ENCODE results near the gene SIAH1. TPM values are rescaled to one million over a fixed set of nuclear protein-coding genes. Genes with fewer than 3 reads are reported as not detected.

The SIAH1 gene
- total RNA-seq, 1 experiment from 2014 or later, result 22.7 TPM

DNA sequence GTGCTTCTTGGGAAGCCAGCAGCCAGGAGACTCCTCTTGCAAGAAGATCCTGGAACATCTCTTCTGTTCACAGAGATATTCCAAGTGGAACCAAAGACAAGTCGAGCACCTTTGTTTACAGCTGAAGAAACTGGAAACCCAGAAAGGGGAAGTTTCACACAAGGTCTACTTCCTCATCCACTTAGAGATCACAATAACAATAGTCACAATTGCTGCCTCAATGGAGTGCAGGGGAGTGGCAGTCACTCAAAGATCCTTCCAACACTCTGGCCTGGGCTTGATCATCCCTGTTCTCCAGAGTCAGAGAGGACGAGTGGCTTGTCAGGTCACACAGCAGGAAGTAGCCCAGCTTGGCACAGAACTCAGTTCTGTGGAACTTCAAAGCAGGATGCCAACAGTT lies 46.9 kb upstream of the SIAH1 start:
- DNase-seq (ENCODE audit: low read depth, low spot score) (no peak), ATAC-seq (no peak)
- Histone ChIP-seq H3K9me3 (ENCODE audit: control insufficient read depth in 1 of 2, insufficient read depth in 1 of 2, low read depth in 1 of 2, low read length in 2 of 2) (no peaks in the 10 kb centered on the region), H3K4me1 (ENCODE audit: control insufficient read depth in 1 of 2, insufficient read depth in 2 of 2, low read length in 2 of 2) (no peaks in the 10 kb centered on the region), H3K9me2 (ENCODE audit: insufficient read depth) (no peaks in the 10 kb centered on the region), H3K4me3 (replicated peaks in 1 of 2; ENCODE audit: low read depth in 1 of 2, low read length in 2 of 2) (no peak overlapping the region), H3K79me2 (ENCODE audit: insufficient read depth, low read length) (no peaks in the 10 kb centered on the region), H2AFZ (ENCODE audit: low read depth, low read length, poor library complexity, severe bottlenecking) (no peak overlapping the region), H3K4me2 (ENCODE audit: low read length) (no peak overlapping the region), H3K27me3 (ENCODE audit: insufficient read depth, low read length) (no peaks in the 10 kb centered on the region), H3K36me3 (ENCODE audit: control insufficient read depth in 1 of 2, insufficient read depth in 2 of 2, low read length in 2 of 2) (no peaks in the 10 kb centered on the region), H4K20me1 (ENCODE audit: insufficient read depth) (no peaks in the 10 kb centered on the region), H3K27ac (ENCODE audit: low read depth, low read length) (no peak overlapping the region), H3K9ac (ENCODE audit: low read length) (no peak overlapping the region)
- TF ChIP-seq EGR1 (IDR thresholded peaks at IDR 0.05; ENCODE audit: low read depth) (no peak), EZH2 (IDR thresholded peaks at IDR 0.05) (no peak), SIN3A (IDR thresholded peaks at IDR 0.05; ENCODE audit: low read depth) (no peak), SRF (IDR thresholded peaks at IDR 0.05; ENCODE audit: low read depth) (no peak), RAD21 (IDR thresholded peaks at IDR 0.05; ENCODE audit: low read depth) (no peak), ELF1 (IDR thresholded peaks at IDR 0.05; ENCODE audit: borderline replicate concordance, low read depth) (no peak)
- TF ChIP-seq, protein P1, sequence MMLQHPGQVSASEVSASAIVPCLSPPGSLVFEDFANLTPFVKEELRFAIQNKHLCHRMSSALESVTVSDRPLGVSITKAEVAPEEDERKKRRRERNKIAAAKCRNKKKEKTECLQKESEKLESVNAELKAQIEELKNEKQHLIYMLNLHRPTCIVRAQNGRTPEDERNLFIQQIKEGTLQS (IDR thresholded peaks at IDR 0.05), result no peak
- BruUV-seq (replicated peaks), result no TSS peak
- CTCF ChIA-PET, result interaction anchor here (1.0 kb wide), 1 partner anchor 10 kb away, joined by 3 read pairs; no protein-coding TSS in a partner anchor
- intact Hi-C loops (cut with micrococcal nuclease), result no loop called here
- RAD21 ChIA-PET (ENCODE audit: low non-redundant PET in 1 of 2, low total read pairs in 2 of 2, uncharacterized antibody in 2 of 2, unreplicated experiment in 2 of 2), result no interaction called here
- POLR2A ChIA-PET, result no interaction called here

DNA sequence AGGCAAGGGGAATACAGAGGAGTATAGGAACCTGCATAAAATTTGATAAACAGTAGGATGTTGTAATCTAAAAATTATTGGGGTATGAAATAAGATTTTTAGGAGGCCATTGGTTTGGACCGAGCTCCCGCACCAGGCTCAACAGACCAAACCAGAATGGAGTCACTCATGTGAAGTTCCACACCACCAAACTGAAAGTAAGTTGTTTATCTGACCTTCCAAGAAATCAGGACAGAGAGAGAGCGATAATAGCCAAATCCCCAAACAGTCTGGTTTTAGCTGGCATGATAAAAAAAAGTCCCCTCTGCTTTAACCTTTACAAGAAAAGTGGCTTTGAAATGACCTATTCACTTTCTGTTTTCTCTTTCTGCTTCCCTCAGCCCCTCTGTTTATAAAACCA lies 45.7 kb upstream of the SIAH1 start:
- Histone ChIP-seq H3K36me3 (ENCODE audit: control insufficient read depth in 1 of 2, insufficient read depth in 2 of 2, low read length in 2 of 2) (no peaks in the 10 kb centered on the region), H3K4me2 (ENCODE audit: low read length) (no peak overlapping the region), H3K9me2 (ENCODE audit: insufficient read depth) (no peaks in the 10 kb centered on the region), H3K9ac (ENCODE audit: low read length) (no peak overlapping the region), H2AFZ (ENCODE audit: low read depth, low read length, poor library complexity, severe bottlenecking) (no peak overlapping the region), H3K9me3 (ENCODE audit: control insufficient read depth in 1 of 2, insufficient read depth in 1 of 2, low read depth in 1 of 2, low read length in 2 of 2) (no peaks in the 10 kb centered on the region), H3K4me1 (ENCODE audit: control insufficient read depth in 1 of 2, insufficient read depth in 2 of 2, low read length in 2 of 2) (no peaks in the 10 kb centered on the region), H3K4me3 (replicated peaks in 1 of 2; ENCODE audit: low read depth in 1 of 2, low read length in 2 of 2) (no peak overlapping the region), H3K27me3 (ENCODE audit: insufficient read depth, low read length) (no peaks in the 10 kb centered on the region), H4K20me1 (ENCODE audit: insufficient read depth) (no peaks in the 10 kb centered on the region), H3K27ac (ENCODE audit: low read depth, low read length) (no peak overlapping the region), H3K79me2 (ENCODE audit: insufficient read depth, low read length) (no peaks in the 10 kb centered on the region)
- ChIA-PET CTCF (no interaction called here), POLR2A (no interaction called here), RAD21 (ENCODE audit: low non-redundant PET in 1 of 2, low total read pairs in 2 of 2, uncharacterized antibody in 2 of 2, unreplicated experiment in 2 of 2) (no interaction called here)
- no peak for TF ChIP-seq TCF7L2 (IDR thresholded peaks at IDR 0.05; ENCODE audit: borderline replicate concordance, extremely low read depth, insufficient read depth, insufficient read length)
- no peak for TF ChIP-seq RAD21 (IDR thresholded peaks at IDR 0.05; ENCODE audit: low read depth)
- TF ChIP-seq EZH2phosphoT487 (IDR thresholded peaks at IDR 0.05; ENCODE audit: borderline replicate concordance), result no peak
- TF ChIP-seq CEBPB (IDR thresholded peaks at IDR 0.05; ENCODE audit: low read depth), result no peak
- intact Hi-C loops (cut with micrococcal nuclease), result no loop called here
- DNase-seq (ENCODE audit: low read depth, low spot score) (no peak), ATAC-seq (no peak)
- no TSS peak for BruUV-seq (replicated peaks)
